ENCODE data around the gene RAPGEF3.

RAPGEF3 gene

GRCh38 chr12:47707905-47708543 lies 50.7 kb downstream of the RAPGEF3 start:
- H3K27ac ChIP-seq (ENCODE audit: extremely low read depth, low read depth, low read length): no peak overlapping the region
- POLR2A ChIA-PET: no interaction called here

GRCh38 chr12:47707355-47707754 lies 51.3 kb downstream of the RAPGEF3 start:
- H3K36me3 ChIP-seq (ENCODE audit: control insufficient read depth in 2 of 2, insufficient read depth in 1 of 2, low read length in 2 of 2): peaks cover 1 to 4% of the 10 kb centered on the region in 2 experiments; a peak in 2 of 3 replicates
- H3K9me3 ChIP-seq (ENCODE audit: control insufficient read depth, insufficient read depth, low read depth, low read length): no peaks in the 10 kb centered on the region
- no peak overlapping the region for H3K4me3 ChIP-seq (ENCODE audit: low read depth, low read length)
- TF ChIP-seq ZNF311 (tag by site-specific recombination; IDR thresholded peaks at IDR 0.05; ENCODE audit: borderline replicate concordance): no peak
- no peak for TF ChIP-seq PRDM1 (tag by site-specific recombination; IDR thresholded peaks at IDR 0.05)
- TF ChIP-seq ZFP41 (tag by site-specific recombination; IDR thresholded peaks at IDR 0.05; ENCODE audit: borderline replicate concordance): no peak
- TF ChIP-seq ZNF560 (tag by site-specific recombination; IDR thresholded peaks at IDR 0.05; ENCODE audit: borderline replicate concordance): no peak
- TF ChIP-seq ZNF423 (tag by site-specific recombination; IDR thresholded peaks at IDR 0.05): no peak
- no peak for TF ChIP-seq PATZ1 (tag by site-specific recombination; IDR thresholded peaks at IDR 0.05)
- no peak for TF ChIP-seq GLI4 (tag by site-specific recombination; IDR thresholded peaks at IDR 0.05)
- no peak overlapping the region for H3K27ac ChIP-seq (ENCODE audit: extremely low read depth, low read depth, low read length)
- ChIA-PET CTCF (interaction anchor here (1.1 to 2.5 kb wide), 4 partner anchors 9 to 131 kb away, joined by 5 to 32 read pairs (median 9); no protein-coding TSS in a partner anchor), POLR2A (no interaction called here)
- H3K4me1 ChIP-seq (ENCODE audit: control insufficient read depth, insufficient read depth, low read length): no peaks in the 10 kb centered on the region

More at GRCh38 chr12:47707905-47708543, 50.7 kb downstream of the RAPGEF3 start:
- peaks cover 0 to 4% of the 10 kb centered on the region in 2 experiments; a peak in 1 of 3 replicates for H3K36me3 ChIP-seq (ENCODE audit: control insufficient read depth in 2 of 2, insufficient read depth in 1 of 2, low read length in 2 of 2)
- CTCF ChIA-PET: interaction anchor here (1.1 to 2.5 kb wide), 4 partner anchors 9 to 130 kb away, joined by 5 to 32 read pairs (median 9); no protein-coding TSS in a partner anchor
- H3K9me3 ChIP-seq (ENCODE audit: control insufficient read depth, insufficient read depth, low read depth, low read length): no peaks in the 10 kb centered on the region
- no peak overlapping the region for H3K4me3 ChIP-seq (ENCODE audit: low read depth, low read length)
- TF ChIP-seq BCL11A (tag by site-specific recombination; IDR thresholded peaks at IDR 0.05; ENCODE audit: low read depth): no peak
- no peak for TF ChIP-seq ZNF530 (tag by site-specific recombination; IDR thresholded peaks at IDR 0.05; ENCODE audit: low read depth)
- no peak for TF ChIP-seq SALL2 (tag by site-specific recombination; IDR thresholded peaks at IDR 0.05; ENCODE audit: borderline replicate concordance)
- no peak for TF ChIP-seq ZNF221 (tag by site-specific recombination; IDR thresholded peaks at IDR 0.05; ENCODE audit: borderline replicate concordance)
- TF ChIP-seq ZBTB20 (tag by site-specific recombination; IDR thresholded peaks at IDR 0.05): no peak
- TF ChIP-seq SCRT1 (tag by site-specific recombination; IDR thresholded peaks at IDR 0.05; ENCODE audit: borderline replicate concordance): no peak
- TF ChIP-seq ZEB2 (tag by site-specific recombination; IDR thresholded peaks at IDR 0.05): no peak
- no peaks in the 10 kb centered on the region for H3K4me1 ChIP-seq (ENCODE audit: control insufficient read depth, insufficient read depth, low read length)

GRCh38 chr12:47705566-47706425 lies 52.9 kb downstream of the RAPGEF3 start, which contains the start of gene RPAP3:
Gene RPAP3, minus strand, starts transcription at chr12:47706030. Its CDS starts 3,190 bp downstream, at chr12:47702840.
- Histone ChIP-seq H3K36me3 (ENCODE audit: control insufficient read depth in 2 of 2, insufficient read depth in 1 of 2, low read length in 2 of 2) (peaks cover 8 to 10% of the 10 kb centered on the region in 2 experiments), H3K4me1 (ENCODE audit: control insufficient read depth, insufficient read depth, low read length) (no peaks in the 10 kb centered on the region), H3K4me3 (ENCODE audit: low read depth, low read length) (peak within 1 kb of the TSS; percentile 97), H3K27ac (ENCODE audit: extremely low read depth, low read depth, low read length) (peak within 1 kb of the TSS; percentile 44; the same call in 1 of the 2 replicates), H3K9me3 (ENCODE audit: control insufficient read depth, insufficient read depth, low read depth, low read length) (no peaks in the 10 kb centered on the region)
- ChIA-PET CTCF (interaction anchor here (0.6 to 2.6 kb wide), 12 partner anchors 9 to 1127 kb away, joined by 3 to 32 read pairs (median 5); no protein-coding TSS in a partner anchor), POLR2A (interaction anchor here (0.6 to 1.5 kb wide), 14 partner anchors 12 to 1251 kb away, joined by 3 to 7 read pairs (median 4); partner anchors contain the start of genes ARF3 and SLC48A1)
- TF ChIP-seq ZNF670 (tag by site-specific recombination; IDR thresholded peaks at IDR 0.05; ENCODE audit: low read depth) (no peak), ZNF354C (tag by site-specific recombination; IDR thresholded peaks at IDR 0.05; ENCODE audit: borderline replicate concordance, low read depth) (no peak), BCL11A (tag by site-specific recombination; IDR thresholded peaks at IDR 0.05; ENCODE audit: low read depth) (no peak), ZNF664 (tag by site-specific recombination; IDR thresholded peaks at IDR 0.05) (no peak), HOXD13 (CRISPR knock-in tag; IDR thresholded peaks at IDR 0.05; ENCODE audit: borderline replicate concordance) (no peak), ZNF23 (tag by site-specific recombination; IDR thresholded peaks at IDR 0.05; ENCODE audit: borderline replicate concordance) (no peak), ZNF837 (tag by site-specific recombination; IDR thresholded peaks at IDR 0.05) (no peak), ZNF24 (tag by site-specific recombination; IDR thresholded peaks at IDR 0.05) (no peak), ZNF585B (tag by site-specific recombination; IDR thresholded peaks at IDR 0.05) (no peak), ZNF26 (tag by site-specific recombination; IDR thresholded peaks at IDR 0.05) (no peak), ZNF654 (tag by site-specific recombination; IDR thresholded peaks at IDR 0.05; ENCODE audit: low read depth) (no peak; the same call in 1 of the 2 replicates), ZNF449 (tag by site-specific recombination; IDR thresholded peaks at IDR 0.05) (no peak)
